Ascending aorta (tissue), 2 donors: ENCODE results near the gene CAMP. TPM values are rescaled to one million over a fixed set of nuclear protein-coding genes. Genes with fewer than 3 reads are reported as not detected.
A peak's percentile ranks its signal among the peaks of the same experiment; 100 is the strongest.

Source experiments
- DNase-seq, 2 donors: peaks; one replicate each; pipeline ENCODE4 v3.0.0-alpha.2; 2019; ENCODE audit warnings: low spot score in 2 of 2
- H3K27ac ChIP-seq, 2 donors: fragments of 200-600 bp; sonication (generic); one replicate each; pipeline ENCODE4 v1.5.1; 2016 to 2017; ENCODE audit warnings: mild to moderate bottlenecking in 1 of 2
- H3K27me3 ChIP-seq: fragments of 200-600 bp; sonication (generic); one replicate; pipeline ENCODE4 v1.5.1; 2017
- H3K36me3 ChIP-seq, 2 donors: fragments of 200-600 bp; sonication (generic); one replicate each; pipeline ENCODE4 v1.5.1; 2016
- H3K4me1 ChIP-seq, 2 donors: fragments of 200-600 bp; sonication (generic); one replicate each; pipeline ENCODE4 v1.5.1; 2016 to 2017; ENCODE audit warnings: mild to moderate bottlenecking in 1 of 2
- H3K4me3 ChIP-seq, 2 donors: fragments of 200-600 bp; sonication (generic); one replicate each; pipeline ENCODE4 v1.5.1; 2016 to 2017; ENCODE audit warnings: mild to moderate bottlenecking in 1 of 2
- H3K9me3 ChIP-seq, 2 donors: fragments of 200-600 bp; sonication (generic); one replicate each; pipeline ENCODE4 v1.5.1; 2016
- intact Hi-C: fragments of 100-400 bp; cut with DNase I; formaldehyde crosslinking; loops from one replicate; pipeline ENCODE4 v1.15.1; 2023
- total RNA-seq: library from RNA; depleted of rRNA; stranded (reverse); fragments of >200 nt; gene quantifications from one replicate; pipeline ENCODE4 v1.1.0, GENCODE V29; 2016
- TF ChIP-seq, protein P1 (sequence below), 3 experiments: fragments of 200-600 bp in 2 of 3; fragments of 450-650 bp in 1 of 3; sonication (generic) in 2 of 3; IDR thresholded peaks; one replicate each; pipeline ENCODE4 v1.5.1; 2016 to 2019; ENCODE audit warnings: antibody characterized with exemption in 3 of 3, mild to moderate bottlenecking in 1 of 3, moderate library complexity in 1 of 3

Gene CAMP
- total RNA-seq, 1 donor from 2014 or later = not detected

GRCh38 chr3:48245136-48245535 is 21.8 kb downstream of the CAMP start:
- Histone ChIP-seq H3K27me3 (no peaks in the 10 kb centered on the region), H3K36me3 (peaks cover 4 to 5% of the 10 kb centered on the region in 2 donors), H3K4me1 (peaks cover 0 to 7% of the 10 kb centered on the region in 2 donors), H3K4me3 (no peak overlapping the region), H3K9me3 (no peaks in the 10 kb centered on the region), H3K27ac (no peak overlapping the region)
- intact Hi-C loops = no loop called here
- peak in 1 of 2 donors; percentile 51 for DNase-seq
- TF ChIP-seq, protein P1, sequence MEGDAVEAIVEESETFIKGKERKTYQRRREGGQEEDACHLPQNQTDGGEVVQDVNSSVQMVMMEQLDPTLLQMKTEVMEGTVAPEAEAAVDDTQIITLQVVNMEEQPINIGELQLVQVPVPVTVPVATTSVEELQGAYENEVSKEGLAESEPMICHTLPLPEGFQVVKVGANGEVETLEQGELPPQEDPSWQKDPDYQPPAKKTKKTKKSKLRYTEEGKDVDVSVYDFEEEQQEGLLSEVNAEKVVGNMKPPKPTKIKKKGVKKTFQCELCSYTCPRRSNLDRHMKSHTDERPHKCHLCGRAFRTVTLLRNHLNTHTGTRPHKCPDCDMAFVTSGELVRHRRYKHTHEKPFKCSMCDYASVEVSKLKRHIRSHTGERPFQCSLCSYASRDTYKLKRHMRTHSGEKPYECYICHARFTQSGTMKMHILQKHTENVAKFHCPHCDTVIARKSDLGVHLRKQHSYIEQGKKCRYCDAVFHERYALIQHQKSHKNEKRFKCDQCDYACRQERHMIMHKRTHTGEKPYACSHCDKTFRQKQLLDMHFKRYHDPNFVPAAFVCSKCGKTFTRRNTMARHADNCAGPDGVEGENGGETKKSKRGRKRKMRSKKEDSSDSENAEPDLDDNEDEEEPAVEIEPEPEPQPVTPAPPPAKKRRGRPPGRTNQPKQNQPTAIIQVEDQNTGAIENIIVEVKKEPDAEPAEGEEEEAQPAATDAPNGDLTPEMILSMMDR (IDR thresholded peaks at IDR 0.05) = no peak

GRCh38 chr3:48247401-48247811 is 24.1 kb downstream of the CAMP start:
- TF ChIP-seq, protein P1 (IDR thresholded peaks at IDR 0.05) = no peak
- peak in 1 of 2 donors; percentile 58 for DNase-seq
- Histone ChIP-seq H3K4me3 (no peak overlapping the region), H3K27me3 (no peaks in the 10 kb centered on the region), H3K27ac (no peak overlapping the region), H3K36me3 (peaks cover 15 to 19% of the 10 kb centered on the region in 2 donors), H3K9me3 (no peaks in the 10 kb centered on the region), H3K4me1 (no peaks in the 10 kb centered on the region)
- intact Hi-C loops = no loop called here

GRCh38 chr3:48248095-48248850 is 25.0 kb downstream of the CAMP start:
- no peak for DNase-seq
- Histone ChIP-seq H3K27ac (no peak overlapping the region), H3K27me3 (no peaks in the 10 kb centered on the region), H3K36me3 (peaks cover 15 to 19% of the 10 kb centered on the region in 2 donors), H3K9me3 (no peaks in the 10 kb centered on the region), H3K4me1 (no peaks in the 10 kb centered on the region), H3K4me3 (no peak overlapping the region)
- intact Hi-C loops = no loop called here
- TF ChIP-seq, protein P1 (IDR thresholded peaks at IDR 0.05) = no peak

DNA sequence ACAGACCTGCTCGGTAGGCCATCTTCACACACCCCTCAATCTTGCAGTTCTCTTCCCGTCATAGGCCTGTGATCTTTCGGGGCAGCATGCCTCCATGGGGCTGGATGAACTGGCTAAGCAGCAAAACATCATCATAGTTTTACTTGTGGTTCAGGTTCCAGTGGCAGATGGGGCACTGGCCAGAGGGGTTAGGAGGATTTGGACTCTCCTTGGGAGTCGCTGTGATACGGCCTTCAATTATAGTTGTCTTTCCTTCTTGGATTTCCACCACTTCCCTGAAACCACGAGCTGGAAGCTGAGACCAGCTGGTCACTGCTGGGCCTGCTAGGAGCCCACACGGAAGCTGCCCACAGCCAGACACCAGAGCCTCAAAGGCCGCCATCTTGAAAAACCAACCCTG is 33.3 kb downstream of the CAMP start:
- DNase-seq = no peak
- Histone ChIP-seq H3K36me3 (peaks cover 13 to 17% of the 10 kb centered on the region in 2 donors), H3K4me3 (no peak overlapping the region), H3K27me3 (no peaks in the 10 kb centered on the region), H3K9me3 (no peaks in the 10 kb centered on the region), H3K27ac (no peak overlapping the region), H3K4me1 (no peaks in the 10 kb centered on the region)
- TF ChIP-seq, protein P1 (IDR thresholded peaks at IDR 0.05) = no peak
- intact Hi-C loops = no loop called here

GRCh38 chr3:48258530-48258929 is 35.2 kb downstream of the CAMP start:
- intact Hi-C loops = no loop called here
- peaks cover 15 to 21% of the 10 kb centered on the region in 2 donors for H3K36me3 ChIP-seq
- H3K27ac ChIP-seq = no peak overlapping the region
- DNase-seq = no peak
- no peaks in the 10 kb centered on the region for H3K9me3 ChIP-seq
- TF ChIP-seq, protein P1 (IDR thresholded peaks at IDR 0.05) = no peak
- no peaks in the 10 kb centered on the region for H3K4me1 ChIP-seq
- H3K27me3 ChIP-seq = no peaks in the 10 kb centered on the region
- H3K4me3 ChIP-seq = no peak overlapping the region
